HepG2 (cell line): Measurements from ENCODE around the gene PAPPA.

ENCODE experiments used
- IRX3 ChIP-seq: sonication (generic); formaldehyde crosslinking; IDR thresholded peaks from 2 replicates; pipeline ENCODE4 v1.8.1; 2023; ENCODE audit warnings: mild to moderate bottlenecking, low read depth, missing genetic modification reagents, borderline replicate concordance
- ZNF274 ChIP-seq: sonication (generic); formaldehyde crosslinking; IDR thresholded peaks from 2 replicates; pipeline ENCODE4 v1.5.1; 2020; ENCODE audit warnings: mild to moderate bottlenecking, missing genetic modification reagents
- TF ChIP-seq, protein P1 (sequence below): sonication (generic); formaldehyde crosslinking; conservative IDR thresholded peaks from 2 replicates; pipeline ENCODE4 v1.8.1; 2023; ENCODE audit warnings: missing genetic modification reagents

DNA sequence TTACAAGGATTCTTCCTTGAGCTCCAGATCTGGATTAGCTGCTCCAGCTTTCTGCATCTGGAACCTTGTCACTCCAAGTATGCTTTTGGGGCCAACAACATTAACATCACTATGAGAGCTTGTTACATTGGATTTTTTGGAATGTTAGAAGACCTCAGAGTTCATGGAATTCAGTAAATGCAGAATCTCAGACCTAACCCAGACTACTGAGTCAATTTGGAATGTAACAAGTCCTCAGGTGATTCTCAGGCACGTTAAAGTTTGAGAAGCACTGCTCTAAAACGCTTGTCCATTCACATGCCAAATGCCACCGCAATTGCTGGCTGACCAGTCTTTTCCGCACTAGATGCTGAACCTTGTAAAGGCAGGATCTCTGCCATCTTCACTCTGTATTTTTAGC, 282.1 kb downstream of the PAPPA start:
- TF ChIP-seq, protein P1, sequence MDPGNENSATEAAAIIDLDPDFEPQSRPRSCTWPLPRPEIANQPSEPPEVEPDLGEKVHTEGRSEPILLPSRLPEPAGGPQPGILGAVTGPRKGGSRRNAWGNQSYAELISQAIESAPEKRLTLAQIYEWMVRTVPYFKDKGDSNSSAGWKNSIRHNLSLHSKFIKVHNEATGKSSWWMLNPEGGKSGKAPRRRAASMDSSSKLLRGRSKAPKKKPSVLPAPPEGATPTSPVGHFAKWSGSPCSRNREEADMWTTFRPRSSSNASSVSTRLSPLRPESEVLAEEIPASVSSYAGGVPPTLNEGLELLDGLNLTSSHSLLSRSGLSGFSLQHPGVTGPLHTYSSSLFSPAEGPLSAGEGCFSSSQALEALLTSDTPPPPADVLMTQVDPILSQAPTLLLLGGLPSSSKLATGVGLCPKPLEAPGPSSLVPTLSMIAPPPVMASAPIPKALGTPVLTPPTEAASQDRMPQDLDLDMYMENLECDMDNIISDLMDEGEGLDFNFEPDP (CRISPR knock-in tag): no peak
- TF ChIP-seq IRX3 (CRISPR knock-in tag): no peak
- no peak for TF ChIP-seq ZNF274 (CRISPR knock-in tag)
